Subcutaneous adipose tissue (tissue), 4 donors: Measurements from ENCODE around the gene NHLH1. TPM values are rescaled to one million over a fixed set of nuclear protein-coding genes. Genes with fewer than 3 reads are reported as not detected.

Experiments used
- total RNA-seq, 4 donors: library from RNA; depleted of rRNA; stranded (reverse); fragments of >200 nt; gene quantifications; one replicate each; pipeline ENCODE4 v1.1.0, GENCODE V29; 2016
- TF ChIP-seq, protein P1 (sequence below): fragments of 450-650 bp; IDR thresholded peaks from one replicate; pipeline ENCODE4 v1.5.1; 2016; ENCODE audit warnings: low read depth, mild to moderate bottlenecking, control low read depth, antibody characterized with exemption, moderate library complexity

Gene NHLH1
- total RNA-seq, 4 donors from 2014 or later = 0.17 to 1.5 TPM; not detected in 2

DNA sequence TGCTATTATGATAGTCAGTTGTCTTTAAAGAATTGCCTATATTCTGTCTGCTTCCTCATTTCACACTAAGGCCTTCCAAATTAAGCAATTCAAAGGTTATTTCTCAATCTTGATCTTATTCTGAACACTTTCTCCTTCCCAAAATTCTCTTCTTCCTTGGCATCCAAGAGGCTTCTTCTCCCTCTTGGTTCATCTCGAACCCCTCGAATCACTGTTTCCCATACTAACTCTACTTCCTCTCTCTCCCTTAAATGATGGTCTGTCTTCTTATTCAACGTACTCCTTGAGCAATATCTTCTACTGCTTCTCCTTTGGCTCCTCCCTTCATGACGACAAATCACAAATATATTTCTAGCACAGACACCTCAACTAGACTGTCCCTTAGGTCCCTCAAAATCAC, 28.3 kb upstream of the NHLH1 start:
- TF ChIP-seq, protein P1, sequence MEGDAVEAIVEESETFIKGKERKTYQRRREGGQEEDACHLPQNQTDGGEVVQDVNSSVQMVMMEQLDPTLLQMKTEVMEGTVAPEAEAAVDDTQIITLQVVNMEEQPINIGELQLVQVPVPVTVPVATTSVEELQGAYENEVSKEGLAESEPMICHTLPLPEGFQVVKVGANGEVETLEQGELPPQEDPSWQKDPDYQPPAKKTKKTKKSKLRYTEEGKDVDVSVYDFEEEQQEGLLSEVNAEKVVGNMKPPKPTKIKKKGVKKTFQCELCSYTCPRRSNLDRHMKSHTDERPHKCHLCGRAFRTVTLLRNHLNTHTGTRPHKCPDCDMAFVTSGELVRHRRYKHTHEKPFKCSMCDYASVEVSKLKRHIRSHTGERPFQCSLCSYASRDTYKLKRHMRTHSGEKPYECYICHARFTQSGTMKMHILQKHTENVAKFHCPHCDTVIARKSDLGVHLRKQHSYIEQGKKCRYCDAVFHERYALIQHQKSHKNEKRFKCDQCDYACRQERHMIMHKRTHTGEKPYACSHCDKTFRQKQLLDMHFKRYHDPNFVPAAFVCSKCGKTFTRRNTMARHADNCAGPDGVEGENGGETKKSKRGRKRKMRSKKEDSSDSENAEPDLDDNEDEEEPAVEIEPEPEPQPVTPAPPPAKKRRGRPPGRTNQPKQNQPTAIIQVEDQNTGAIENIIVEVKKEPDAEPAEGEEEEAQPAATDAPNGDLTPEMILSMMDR = no peak

DNA sequence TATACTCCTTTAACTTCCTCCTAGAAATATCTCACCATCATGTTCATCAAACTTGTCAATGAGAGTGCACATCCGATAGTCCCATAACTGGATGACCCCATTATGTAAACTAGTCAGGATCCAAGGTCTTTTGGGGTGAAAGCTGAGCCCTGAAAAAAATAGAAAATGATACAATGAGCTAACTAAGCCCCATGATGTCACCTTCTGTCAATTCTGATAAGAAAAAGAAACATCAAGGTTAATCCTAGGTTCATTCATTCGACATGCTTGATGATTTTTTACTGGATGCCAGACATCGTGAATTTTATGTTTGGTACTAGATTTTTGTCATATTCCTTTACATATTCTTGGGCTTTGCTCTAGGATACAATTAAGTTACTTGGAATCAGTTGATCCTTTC, 26.7 kb upstream of the NHLH1 start:
- TF ChIP-seq, protein P1 = no peak

DNA sequence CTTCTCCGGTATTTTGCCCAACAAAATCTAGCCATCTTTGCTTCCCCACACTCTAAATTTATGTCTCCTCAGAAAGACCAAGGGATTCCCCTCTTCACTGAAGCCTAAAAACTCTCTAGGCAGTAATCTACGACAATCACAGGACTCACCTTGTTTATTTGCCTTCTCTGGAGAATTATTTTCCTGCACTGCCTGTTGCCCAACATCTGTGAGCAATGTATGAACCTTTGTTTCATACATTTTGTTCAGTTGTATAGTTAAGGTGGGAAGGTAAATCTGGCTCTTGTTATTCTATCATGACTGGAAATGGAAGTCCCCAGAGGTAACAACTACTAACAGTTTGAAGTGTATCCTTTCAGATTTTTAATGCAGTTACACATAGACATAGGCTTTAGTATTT, 26.0 kb upstream of the NHLH1 start:
- TF ChIP-seq, protein P1 = no peak

DNA sequence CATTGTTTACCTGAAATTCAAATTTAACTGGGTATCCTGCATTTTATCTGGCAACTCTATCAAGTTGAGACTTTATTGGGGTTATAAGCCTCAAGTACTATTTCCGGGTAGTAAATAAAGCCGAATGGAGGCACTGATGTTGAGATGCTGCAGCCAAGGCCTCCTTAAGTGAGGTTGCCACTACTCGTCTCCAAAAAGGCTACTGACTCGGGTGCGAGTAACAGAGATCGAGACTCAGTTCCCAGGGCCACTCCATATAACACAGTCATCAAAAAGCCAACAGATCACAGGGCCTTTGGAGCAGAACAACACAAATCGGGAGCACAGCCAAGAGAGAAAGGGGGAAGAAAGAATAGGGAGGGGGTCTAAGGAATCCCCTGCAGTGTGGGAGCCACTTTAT, 24.3 kb upstream of the NHLH1 start:
- TF ChIP-seq, protein P1 = no peak

DNA sequence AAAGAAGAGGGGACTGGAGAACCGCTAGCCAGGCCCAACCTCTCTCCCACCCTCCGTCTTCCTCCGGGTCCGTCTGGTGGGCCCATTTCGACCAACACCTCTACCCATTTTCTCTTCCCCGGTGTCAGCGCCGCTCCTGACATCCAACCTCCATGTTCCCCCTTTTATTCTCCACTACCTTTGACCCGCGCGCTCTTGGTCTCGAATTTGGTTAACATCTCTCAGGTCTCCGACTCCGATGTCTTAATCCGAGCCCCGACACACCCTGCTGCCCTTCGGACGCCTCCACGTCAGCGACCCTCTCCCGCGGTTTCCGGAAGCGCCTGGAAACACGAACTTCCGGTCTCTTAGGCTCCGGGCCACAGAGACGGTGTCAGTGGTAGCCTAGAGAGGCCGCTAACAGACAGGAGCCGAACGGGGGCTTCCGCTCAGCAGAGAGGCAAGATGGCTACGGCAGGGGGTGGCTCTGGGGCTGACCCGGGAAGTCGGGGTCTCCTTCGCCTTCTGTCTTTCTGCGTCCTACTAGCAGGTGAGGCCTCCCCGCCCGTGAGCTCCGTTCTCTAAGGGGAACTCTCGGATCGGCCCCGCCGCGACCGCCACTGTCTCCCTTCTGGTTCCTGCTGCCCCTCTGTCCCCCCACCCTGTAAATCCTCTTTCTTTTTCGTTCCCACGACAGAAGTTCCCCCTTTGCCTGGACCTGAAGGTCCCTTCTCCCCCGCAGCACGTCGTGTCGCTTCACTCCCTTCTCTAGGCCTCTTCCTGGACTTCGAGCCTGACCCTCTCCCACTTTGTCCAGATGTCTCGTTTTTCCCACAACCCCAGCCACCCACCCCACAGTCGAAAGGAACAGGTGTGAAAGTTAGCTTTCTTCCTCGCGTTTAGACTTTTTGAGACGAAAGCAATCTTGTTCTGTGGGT, 23.7 kb upstream of the NHLH1 start, which contains the start of the genes COPA and NCSTN:
Gene COPA, minus strand, starts transcription at position 298 of the 917 bp plus-strand sequence. Its CDS starts 80 bp downstream, at position 218.
Gene NCSTN, plus strand, starts transcription at position 431 of the 917 bp plus-strand sequence. Its CDS starts 14 bp downstream, at position 445.
- TF ChIP-seq, protein P1 = no peak

DNA sequence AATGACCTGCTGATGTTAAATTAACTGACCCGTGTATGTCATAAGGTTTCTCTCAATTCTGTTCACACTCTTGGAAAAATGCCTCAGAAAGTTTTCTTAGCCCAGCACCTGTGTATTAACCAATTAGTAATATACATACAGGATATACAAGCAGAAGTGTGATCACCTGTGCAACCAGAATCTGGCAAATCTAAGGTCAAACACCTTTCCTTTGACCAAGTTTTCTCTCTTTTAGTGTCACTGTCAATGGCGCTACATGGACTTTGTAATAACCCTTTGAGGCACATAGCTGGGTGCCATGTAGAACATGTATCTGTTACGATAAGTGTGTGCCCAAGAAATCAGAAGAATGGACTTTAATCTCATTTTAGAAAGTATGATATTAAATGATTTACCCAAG, 22.6 kb upstream of the NHLH1 start:
- TF ChIP-seq, protein P1 = no peak

DNA sequence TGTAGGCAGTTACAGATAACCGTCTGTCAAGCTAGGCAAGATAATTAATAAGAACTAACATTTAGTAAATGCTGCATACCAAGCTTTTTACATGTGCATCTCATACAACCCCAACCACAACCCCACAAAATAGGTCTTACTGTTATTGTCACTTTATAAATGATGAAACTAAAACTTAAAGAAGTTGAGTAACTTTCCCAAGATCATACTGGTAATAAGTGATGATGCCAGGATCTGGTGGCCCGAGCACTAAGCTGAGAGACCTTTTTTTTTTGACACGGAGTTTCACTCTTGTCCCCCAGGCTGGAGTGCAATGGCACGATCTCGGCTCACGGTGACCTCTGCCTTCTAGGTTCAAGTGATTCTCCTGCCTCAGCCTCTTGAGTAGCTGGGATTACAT, 21.9 kb upstream of the NHLH1 start:
- TF ChIP-seq, protein P1 = no peak
